Aorta (tissue), 5 donors: ENCODE measurements around the gene MMP10. TPM values are rescaled to one million over a fixed set of nuclear protein-coding genes. Genes with fewer than 3 reads are reported as not detected.
"Not testable (repeated sequence)": the region's sequence is repeated elsewhere in the genome, so short reads cannot be mapped to it uniquely, and the experiment has no call there.

Source experiments
- ATAC-seq: fragments of 200-7000 bp; cut with Tn5 transposase; one replicate; pipeline ENCODE4 v1.9.1; 2022; ENCODE audit warnings: moderate library complexity; ENCODE audit not compliant: low FRiP score
- DNase-seq, 2 donors: peaks; one replicate each; pipeline ENCODE4 v3.0.0-alpha.2; 2020
- H3K27ac ChIP-seq, 2 donors: one replicate each; pipeline ENCODE4 v1.5.1; 2013; ENCODE audit warnings: low read length in 2 of 2, mild to moderate bottlenecking in 2 of 2, moderate library complexity in 2 of 2, control low read depth in 1 of 2, inconsistent platforms in 1 of 2, low read depth in 1 of 2
- H3K27me3 ChIP-seq, 2 donors: one replicate each; pipeline ENCODE4 v1.6.1; 2013; ENCODE audit warnings: control low read depth in 1 of 2, low read length in 1 of 2, mild to moderate bottlenecking in 1 of 2, moderate library complexity in 1 of 2; ENCODE audit not compliant: insufficient read depth in 2 of 2, control insufficient read depth in 1 of 2
- H3K36me3 ChIP-seq, 2 donors: one replicate each; pipeline ENCODE4 v1.6.1; 2013; ENCODE audit warnings: control low read depth in 1 of 2, low read length in 1 of 2, mild to moderate bottlenecking in 1 of 2; ENCODE audit not compliant: insufficient read depth in 2 of 2, control insufficient read depth in 1 of 2
- H3K4me1 ChIP-seq, 2 donors: one replicate each; pipeline ENCODE4 v1.6.1; 2013; ENCODE audit warnings: low read length in 2 of 2, control low read depth in 1 of 2, mild to moderate bottlenecking in 1 of 2, moderate library complexity in 1 of 2; ENCODE audit not compliant: insufficient read depth in 2 of 2, control insufficient read depth in 1 of 2
- H3K4me3 ChIP-seq, 2 donors: one replicate each; pipeline ENCODE4 v1.5.1; 2013; ENCODE audit warnings: low read length in 2 of 2, control low read depth in 1 of 2, mild to moderate bottlenecking in 1 of 2
- H3K9me3 ChIP-seq: one replicate; pipeline ENCODE4 v1.6.1; 2013; ENCODE audit warnings: mild to moderate bottlenecking, low read length; ENCODE audit not compliant: control insufficient read depth
- WGBS, 2 donors: extraction: QIAGEN DNeasy Blood & Tissue Kit; methylation state at CpG; one replicate each; pipeline ENCODE4 v1.1.7; 2013; 5-methylcytosine and 5-hydroxymethylcytosine counted together
- intact Hi-C, 2 donors: fragments of 100-400 bp; cut with DNase I; formaldehyde crosslinking; loops; one replicate each; pipeline versions ENCODE4 v1.14.2 to v1.15.0; 2022
- polyA plus RNA-seq, 2 donors: library from polyadenylated mRNA; stranded (reverse); fragments of 200-250 nt; gene quantifications; one replicate each; pipeline ENCODE4 v1.2.3, GENCODE V29; 2013
- total RNA-seq, 2 donors: library from RNA; stranded (reverse); fragmentation: NEBNext Ultra II Directional; extraction: Animal tissue kit (Norgen Biotek cat#: 25700); gene quantifications; one replicate each; pipeline ENCODE4 v1.2.1, GENCODE V29; 2021
- donor health status: healthy with polysubstance abuse.
- donor health status: Bipolar disorder and iron deficiency.
- donor health status: DM: no; HTN: no; CAD: no.
- donor health status: DM: no; HTN: no; CAD: no.
- donor health status: DM: yes; HTN: yes; CAD: no.

Gene MMP10
- total and polyA plus RNA-seq, 4 donors = 0.38 TPM; not detected in 3

GRCh38 chr11:102749101-102749722 lies 31.2 kb downstream of the MMP10 start:
- no peaks in the 10 kb centered on the region for H3K4me1 ChIP-seq
- H3K9me3 ChIP-seq = peaks cover 1% of the 10 kb centered on the region
- no peak overlapping the region for H3K27ac ChIP-seq
- intact Hi-C loops = no loop called here
- DNase-seq (no peak), ATAC-seq (no peak)
- H3K36me3 ChIP-seq = no peaks in the 10 kb centered on the region
- H3K27me3 ChIP-seq = no peaks in the 10 kb centered on the region
- no peak overlapping the region for H3K4me3 ChIP-seq

GRCh38 chr11:102746746-102747578 lies 33.5 kb downstream of the MMP10 start:
- H3K27me3 ChIP-seq, intact Hi-C loops, H3K36me3 ChIP-seq, H3K4me3 ChIP-seq, H3K4me1 ChIP-seq, ATAC-seq, H3K27ac ChIP-seq, H3K9me3 ChIP-seq, DNase-seq: not testable (repeated sequence)
- 78 to 83% methylated on average over 30 to 32 of the region's 32 CpGs for WGBS, 2 donors

GRCh38 chr11:102734650-102735049 lies 45.8 kb downstream of the MMP10 start:
- no peak for ATAC-seq
- intact Hi-C loops = no loop called here

DNA sequence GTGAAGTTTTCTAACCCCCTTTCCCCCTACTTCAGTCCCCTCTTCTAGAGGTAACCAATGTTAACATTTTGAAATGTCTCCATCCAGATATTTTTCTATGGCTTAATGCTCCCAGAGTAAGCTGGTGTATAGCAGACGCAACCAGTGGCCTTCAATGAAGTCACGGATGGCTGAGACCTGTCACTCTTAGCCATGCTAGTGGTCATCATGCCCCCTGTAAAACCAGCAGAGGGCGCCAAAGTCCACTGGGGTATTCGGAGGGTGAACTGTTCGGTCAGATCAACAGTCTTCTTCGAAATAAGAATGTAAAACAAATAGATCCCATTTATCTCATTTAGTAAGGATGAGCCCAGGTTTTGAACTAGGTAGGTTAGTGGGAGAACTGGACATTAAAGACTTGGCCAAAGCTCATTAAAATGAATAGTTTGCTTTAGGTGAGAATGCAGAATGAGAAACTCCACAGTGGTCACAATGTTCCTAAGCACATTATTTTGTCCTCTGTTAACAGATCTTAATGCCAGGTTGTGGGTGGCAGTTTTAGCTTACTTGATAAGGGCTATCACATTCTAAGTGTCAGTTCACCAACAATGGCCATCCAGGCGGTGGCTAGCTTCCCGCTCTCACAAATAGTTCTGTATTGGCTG lies 47.1 kb downstream of the MMP10 start:
- Histone ChIP-seq H3K36me3 (no peaks in the 10 kb centered on the region), H3K4me1 (no peaks in the 10 kb centered on the region), H3K4me3 (no peak overlapping the region), H3K27ac (no peak overlapping the region), H3K9me3 (no peaks in the 10 kb centered on the region), H3K27me3 (peaks cover 0 to 1% of the 10 kb centered on the region in 2 donors)
- no peak for ATAC-seq
- intact Hi-C loops = no loop called here
- 48 to 53% methylated on average over 8 of the region's 8 CpGs for WGBS, 2 donors
- peak; percentile 67 to 77 for DNase-seq

More at GRCh38 chr11:102734650-102735049, 45.8 kb downstream of the MMP10 start:
- no peak for DNase-seq
- no peaks in the 10 kb centered on the region for H3K9me3 ChIP-seq
- H3K27me3 ChIP-seq = peaks cover 0 to 1% of the 10 kb centered on the region in 2 donors
- H3K4me1 ChIP-seq = no peaks in the 10 kb centered on the region
- no peak overlapping the region for H3K27ac ChIP-seq
- no peaks in the 10 kb centered on the region for H3K36me3 ChIP-seq
- H3K4me3 ChIP-seq = no peak overlapping the region

GRCh38 chr11:102730944-102731343 lies 49.5 kb downstream of the MMP10 start:
- H3K27ac ChIP-seq, ATAC-seq, H3K4me1 ChIP-seq, intact Hi-C loops, H3K36me3 ChIP-seq, H3K27me3 ChIP-seq, DNase-seq, H3K4me3 ChIP-seq, H3K9me3 ChIP-seq: not testable (repeated sequence)
- WGBS, 2 donors = 56 to 60% methylated on average over 8 of the region's 8 CpGs

GRCh38 chr11:102729849-102730815 lies 50.3 kb downstream of the MMP10 start:
- Histone ChIP-seq H3K9me3 (no peaks in the 10 kb centered on the region), H3K36me3 (no peaks in the 10 kb centered on the region), H3K27ac (no peak overlapping the region), H3K27me3 (no peaks in the 10 kb centered on the region), H3K4me3 (no peak overlapping the region), H3K4me1 (no peaks in the 10 kb centered on the region)
- ATAC-seq = no peak
- intact Hi-C loops = no loop called here
- 31% methylated on average over 9 of the region's 9 CpGs for WGBS, 2 donors
- DNase-seq = no peak

DNA sequence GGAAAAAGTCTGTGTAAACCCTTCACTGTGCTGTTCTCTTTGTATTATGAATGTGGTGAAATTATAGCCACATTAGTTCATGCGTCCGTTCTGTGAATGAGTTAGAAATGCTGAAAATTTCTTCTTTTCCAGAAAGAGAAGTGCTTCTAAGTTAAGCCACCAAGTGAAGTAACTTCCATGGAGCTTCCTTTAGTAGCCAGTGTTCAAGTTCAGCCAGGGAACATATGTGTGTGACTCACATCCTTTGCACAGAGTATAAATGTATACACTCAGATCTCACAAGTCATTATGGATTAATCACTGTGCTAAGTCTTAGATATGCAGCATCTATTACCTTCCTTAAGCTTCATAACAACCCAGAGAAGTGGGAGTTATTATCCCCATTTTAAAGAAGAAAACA lies 52.5 kb downstream of the MMP10 start:
- Histone ChIP-seq H3K4me1 (no peaks in the 10 kb centered on the region), H3K27me3 (no peaks in the 10 kb centered on the region), H3K4me3 (no peak overlapping the region), H3K36me3 (no peaks in the 10 kb centered on the region), H3K27ac (no peak overlapping the region), H3K9me3 (no peaks in the 10 kb centered on the region)
- WGBS, 2 donors = 85% methylated on average over 2 of the region's 2 CpGs
- DNase-seq = no peak
- intact Hi-C loops = no loop called here
- ATAC-seq = no peak

DNA sequence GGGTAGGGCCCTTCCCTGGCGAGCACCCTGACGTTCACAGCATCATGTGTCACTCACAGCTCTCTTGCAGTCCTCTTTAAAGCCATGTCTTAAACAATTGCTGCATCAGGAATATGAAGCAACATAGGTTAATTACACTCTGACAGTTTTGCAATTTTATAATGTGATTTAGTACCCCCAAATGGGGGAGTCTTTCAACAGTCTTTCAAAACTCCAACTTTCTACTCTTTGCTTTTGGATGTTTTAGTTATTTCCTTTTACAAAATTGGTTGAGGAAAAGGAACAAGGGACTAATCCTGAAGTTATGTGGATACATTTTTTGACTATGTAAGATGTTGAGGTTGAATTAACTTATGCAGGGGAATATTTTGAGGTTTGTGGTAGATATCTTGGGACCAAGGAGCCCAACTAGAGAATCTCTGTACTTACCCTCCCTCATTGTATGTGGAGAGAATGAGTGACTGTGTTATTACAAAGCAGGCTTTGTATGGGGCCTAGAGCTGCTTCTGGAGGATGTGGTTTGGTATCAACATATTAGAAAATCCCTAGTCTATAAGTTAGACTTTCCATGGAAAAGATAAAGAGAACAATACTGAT lies 55.4 kb downstream of the MMP10 start, which contains the start of gene MMP8:
MMP8 (minus strand) TSS at position 51 of the 597 bp plus-strand sequence. CDS start 99 bp downstream, outside the sequence.
- DNase-seq = no peak
- Histone ChIP-seq H3K27ac (no peak within 1 kb of the TSS), H3K27me3 (no peaks in the 10 kb centered on the region), H3K36me3 (no peaks in the 10 kb centered on the region), H3K4me1 (no peaks in the 10 kb centered on the region), H3K9me3 (no peaks in the 10 kb centered on the region), H3K4me3 (no peak within 1 kb of the TSS)
- no peak for ATAC-seq
- intact Hi-C loops = no loop called here
- WGBS, 2 donors = 35 to 36% methylated on average over 2 of the region's 2 CpGs
